HepG2 (cell line): ENCODE data around the gene MT1A. TPM values are rescaled to one million over a fixed set of nuclear protein-coding genes. Genes with fewer than 3 reads are reported as not detected.

Experiments
- AGO1 ChIP-seq: fragments of 200-400 bp; formaldehyde crosslinking; IDR thresholded peaks from 2 replicates; pipeline ENCODE4 v1.6.1; 2017; ENCODE audit warnings: mild to moderate bottlenecking, low read depth, low read length, moderate library complexity; ENCODE audit not compliant: poor library complexity, severe bottlenecking
- AHR ChIP-seq: IDR thresholded peaks from 2 replicates; pipeline ENCODE4 v1.6.1; 2018; ENCODE audit warnings: missing genetic modification reagents, missing compliant biosample characterization
- ATF4 ChIP-seq, 2 experiments: fragments of 450-650 bp in 1 of 2; sonication (generic) in 1 of 2; formaldehyde crosslinking; IDR thresholded peaks; 2 replicates each; pipeline versions ENCODE4 v1.5.0 to v1.8.0; 2020 to 2022; ENCODE audit warnings: mild to moderate bottlenecking in 1 of 2, missing genetic modification reagents in 1 of 2
- CBX1 ChIP-seq: IDR thresholded peaks from one replicate; pipeline ENCODE4 v1.6.1; 2016; ENCODE audit warnings: antibody characterized with exemption, low read depth
- CEBPG ChIP-seq: IDR thresholded peaks from 2 replicates; pipeline ENCODE4 v1.6.1; 2016
- EEA1 ChIP-seq: sonication (generic); formaldehyde crosslinking; IDR thresholded peaks from 2 replicates; pipeline ENCODE4 v1.5.1; 2020; ENCODE audit warnings: mild to moderate bottlenecking, missing genetic modification reagents, borderline replicate concordance
- FUBP1 ChIP-seq: sonication (generic); formaldehyde crosslinking; IDR thresholded peaks from 2 replicates; pipeline ENCODE4 v1.5.1; 2020; ENCODE audit warnings: missing genetic modification reagents, mild to moderate bottlenecking, borderline replicate concordance
- GATA4 ChIP-seq: sonication (generic); IDR thresholded peaks from 2 replicates; pipeline ENCODE4 v1.6.1; 2016; ENCODE audit warnings: antibody characterized with exemption, low read depth, borderline replicate concordance
- KAT8 ChIP-seq: IDR thresholded peaks from 2 replicates; pipeline ENCODE4 v1.6.1; 2016; ENCODE audit warnings: missing genetic modification reagents, missing compliant biosample characterization
- NBN ChIP-seq: fragments of 450-650 bp; conservative IDR thresholded peaks from 2 replicates; pipeline ENCODE4 v1.6.1; 2017
- NFKBIZ ChIP-seq: IDR thresholded peaks from 2 replicates; pipeline ENCODE4 v1.6.1; 2018; ENCODE audit warnings: missing genetic modification reagents, missing compliant biosample characterization
- NR0B2 ChIP-seq: sonication (generic); formaldehyde crosslinking; IDR thresholded peaks from 2 replicates; pipeline ENCODE4 v1.4.0; 2020; ENCODE audit warnings: mild to moderate bottlenecking, missing genetic modification reagents
- SMC3 ChIP-seq: IDR thresholded peaks from 2 replicates; pipeline ENCODE4 v1.6.1; 2011; ENCODE audit warnings: low read length, improper control_type of control experiment
- STAG1 ChIP-seq: sonication (generic); formaldehyde crosslinking; IDR thresholded peaks from 2 replicates; pipeline ENCODE4 v1.4.0; 2020; ENCODE audit warnings: missing genetic modification reagents
- TMF1 ChIP-seq: sonication (generic); formaldehyde crosslinking; IDR thresholded peaks from 2 replicates; pipeline ENCODE4 v1.8.1; 2022; ENCODE audit warnings: low read depth, missing genetic modification reagents
- ZMAT3 ChIP-seq: sonication (generic); formaldehyde crosslinking; conservative IDR thresholded peaks from 2 replicates; pipeline ENCODE4 v1.7.0; 2021; ENCODE audit warnings: missing genetic modification reagents
- ZNF543 ChIP-seq: sonication (generic); formaldehyde crosslinking; IDR thresholded peaks from 2 replicates; pipeline ENCODE4 v1.4.0; 2020; ENCODE audit warnings: mild to moderate bottlenecking, missing genetic modification reagents
- ZNF598 ChIP-seq: sonication (generic); formaldehyde crosslinking; IDR thresholded peaks from 2 replicates; pipeline ENCODE4 v1.5.1; 2020; ENCODE audit warnings: mild to moderate bottlenecking, missing genetic modification reagents, borderline replicate concordance
- ZNF782 ChIP-seq: sonication (generic); formaldehyde crosslinking; IDR thresholded peaks from 2 replicates; pipeline ENCODE4 v1.4.0; 2020; ENCODE audit warnings: missing genetic modification reagents, mild to moderate bottlenecking, borderline replicate concordance
- polyA plus RNA-seq, 8 experiments: library from polyadenylated mRNA; depleted of rRNA in 3 of 8; stranded (reverse) in 7 of 8; unstranded in 1 of 8; fragments of >200 nt; fragmentation: Illumina TruSeq in 4 of 8; extraction: Trizol in 4 of 8; gene quantifications; 2 replicates each; pipeline versions ENCODE4 v1.2.1 to v1.2.3, GENCODE V29; 2011 to 2016; ENCODE audit warnings: low read depth in 4 of 8, missing spikeins in 1 of 8, mixed read lengths in 1 of 8; ENCODE audit not compliant: insufficient read depth in 1 of 8
- total RNA-seq, 5 experiments: library from RNA; depleted of rRNA; stranded (reverse); fragments of >200 nt; fragmentation: Illumina TruSeq; extraction: Trizol; gene quantifications; 2 replicates each; pipeline ENCODE4 v1.2.3, GENCODE V29; 2016; ENCODE audit warnings: low read depth in 1 of 5
- TF ChIP-seq, protein P1 (sequence below): IDR thresholded peaks from 2 replicates; pipeline ENCODE4 v1.6.1; 2016
- TF ChIP-seq, protein P2 (sequence below): sonication (generic); formaldehyde crosslinking; IDR thresholded peaks from 2 replicates; pipeline ENCODE4 v1.5.0; 2020; ENCODE audit warnings: missing genetic modification reagents
- TF ChIP-seq, protein P3 (sequence below): sonication (generic); formaldehyde crosslinking; IDR thresholded peaks from 2 replicates; pipeline ENCODE4 v1.5.0; 2020; ENCODE audit warnings: mild to moderate bottlenecking, missing genetic modification reagents, moderate library complexity

Gene MT1A
- total and polyA plus RNA-seq, 2 of the 13 experiments (the other 11 are each of a cell fraction or from before 2014, with no cell fraction given): 8.3 to 10.4 TPM

DNA sequence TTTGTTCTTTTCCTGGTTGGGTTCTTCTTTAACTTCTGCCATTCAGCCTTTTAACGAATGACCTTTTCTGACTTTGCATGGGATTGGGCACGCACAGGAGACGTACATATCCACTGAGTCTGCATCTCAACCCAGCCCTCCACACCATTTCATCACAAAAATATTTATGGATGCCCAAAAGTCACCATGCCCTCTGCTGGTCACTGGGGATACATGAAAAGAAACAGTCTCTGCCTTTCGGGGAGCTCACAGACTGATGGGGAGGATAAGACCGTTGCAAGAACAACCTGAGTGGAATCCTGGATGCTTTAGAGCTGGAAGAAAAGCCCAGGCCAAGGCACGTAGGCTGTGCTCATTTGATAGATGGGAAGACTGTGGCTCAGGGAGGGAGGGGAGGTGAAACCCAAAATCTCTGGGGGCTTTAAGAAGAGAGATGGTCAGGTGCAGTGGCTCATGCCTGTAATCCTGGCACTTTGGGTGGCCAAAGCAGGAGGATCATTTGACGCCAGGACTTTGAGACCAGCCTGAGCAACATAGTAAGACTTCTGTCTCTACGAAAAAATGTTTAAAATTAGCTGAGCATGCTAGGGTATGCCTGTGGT is 38.0 kb upstream of the MT1A start (continued):
- TF ChIP-seq NR0B2 (no peak), AGO1 (no peak), ZNF598 (CRISPR knock-in tag) (0 out of 2 replicates have a peak, but pooled peaks have one; percentile 28), ZNF782 (CRISPR knock-in tag) (no peak), NBN (no peak), TMF1 (no peak), CEBPG (0 out of 2 replicates have a peak, but pooled peaks have one; percentile 29), ATF4 (CRISPR knock-in tag; IDR thresholded peaks at IDR 0.05) (no peak), SMC3 (peak; percentile 79), FUBP1 (CRISPR knock-in tag) (no peak), CBX1 (no peak), ZMAT3 (CRISPR knock-in tag) (no peak), STAG1 (CRISPR knock-in tag) (peak; percentile 77), AHR (CRISPR knock-in tag) (no peak), KAT8 (no peak), NFKBIZ (CRISPR knock-in tag) (no peak), GATA4 (no peak), ZNF543 (CRISPR knock-in tag) (no peak), EEA1 (CRISPR knock-in tag) (no peak)
- TF ChIP-seq, protein P1, sequence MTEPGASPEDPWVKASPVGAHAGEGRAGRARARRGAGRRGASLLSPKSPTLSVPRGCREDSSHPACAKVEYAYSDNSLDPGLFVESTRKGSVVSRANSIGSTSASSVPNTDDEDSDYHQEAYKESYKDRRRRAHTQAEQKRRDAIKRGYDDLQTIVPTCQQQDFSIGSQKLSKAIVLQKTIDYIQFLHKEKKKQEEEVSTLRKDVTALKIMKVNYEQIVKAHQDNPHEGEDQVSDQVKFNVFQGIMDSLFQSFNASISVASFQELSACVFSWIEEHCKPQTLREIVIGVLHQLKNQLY (CRISPR knock-in tag): no peak
- TF ChIP-seq, protein P2, sequence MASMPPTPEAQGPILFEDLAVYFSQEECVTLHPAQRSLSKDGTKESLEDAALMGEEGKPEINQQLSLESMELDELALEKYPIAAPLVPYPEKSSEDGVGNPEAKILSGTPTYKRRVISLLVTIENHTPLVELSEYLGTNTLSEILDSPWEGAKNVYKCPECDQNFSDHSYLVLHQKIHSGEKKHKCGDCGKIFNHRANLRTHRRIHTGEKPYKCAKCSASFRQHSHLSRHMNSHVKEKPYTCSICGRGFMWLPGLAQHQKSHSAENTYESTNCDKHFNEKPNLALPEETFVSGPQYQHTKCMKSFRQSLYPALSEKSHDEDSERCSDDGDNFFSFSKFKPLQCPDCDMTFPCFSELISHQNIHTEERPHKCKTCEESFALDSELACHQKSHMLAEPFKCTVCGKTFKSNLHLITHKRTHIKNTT (CRISPR knock-in tag): no peak
- TF ChIP-seq, protein P3, sequence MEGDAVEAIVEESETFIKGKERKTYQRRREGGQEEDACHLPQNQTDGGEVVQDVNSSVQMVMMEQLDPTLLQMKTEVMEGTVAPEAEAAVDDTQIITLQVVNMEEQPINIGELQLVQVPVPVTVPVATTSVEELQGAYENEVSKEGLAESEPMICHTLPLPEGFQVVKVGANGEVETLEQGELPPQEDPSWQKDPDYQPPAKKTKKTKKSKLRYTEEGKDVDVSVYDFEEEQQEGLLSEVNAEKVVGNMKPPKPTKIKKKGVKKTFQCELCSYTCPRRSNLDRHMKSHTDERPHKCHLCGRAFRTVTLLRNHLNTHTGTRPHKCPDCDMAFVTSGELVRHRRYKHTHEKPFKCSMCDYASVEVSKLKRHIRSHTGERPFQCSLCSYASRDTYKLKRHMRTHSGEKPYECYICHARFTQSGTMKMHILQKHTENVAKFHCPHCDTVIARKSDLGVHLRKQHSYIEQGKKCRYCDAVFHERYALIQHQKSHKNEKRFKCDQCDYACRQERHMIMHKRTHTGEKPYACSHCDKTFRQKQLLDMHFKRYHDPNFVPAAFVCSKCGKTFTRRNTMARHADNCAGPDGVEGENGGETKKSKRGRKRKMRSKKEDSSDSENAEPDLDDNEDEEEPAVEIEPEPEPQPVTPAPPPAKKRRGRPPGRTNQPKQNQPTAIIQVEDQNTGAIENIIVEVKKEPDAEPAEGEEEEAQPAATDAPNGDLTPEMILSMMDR: peak; percentile 85
